Activated CD4-positive, alpha-beta T cell treated with anti-CD3 and anti-CD28 coated beads for 36 hours (primary cell): ENCODE measurements around the gene COX20. TPM values are rescaled to one million over a fixed set of nuclear protein-coding genes. Genes with fewer than 3 reads are reported as not detected.
"Not testable (repeated sequence)": the region's sequence is repeated elsewhere in the genome, so short reads cannot be mapped to it uniquely, and the experiment has no call there.

ENCODE experiments used
- ATAC-seq: fragments of 200-7000 bp; cut with Tn5 transposase; one replicate; pipeline ENCODE4 v1.10.0; 2021; ENCODE audit warnings: mild to moderate bottlenecking, moderate library complexity
- CTCF ChIA-PET: fragments of 350-600 bp; sonication (Branson Sonifier 250); formaldehyde crosslinking; loops from one replicate; lab custom pipeline; 2021; ENCODE audit warnings: antibody characterized with exemption; lab: Charles Lee
- POLR2A ChIA-PET: fragments of 350-600 bp; sonication (Branson Sonifier 250); formaldehyde crosslinking; loops from one replicate; lab custom pipeline; 2021; ENCODE audit warnings: antibody characterized with exemption, inconsistent platforms; lab: Charles Lee
- DNase-seq: peaks from one replicate; pipeline ENCODE4 v3.0.0-alpha.2; 2020
- H3K27ac Mint-ChIP-seq: one replicate; pipeline ENCODE4 v1.8.0; 2021; ENCODE audit warnings: mixed read lengths
- H3K27me3 Mint-ChIP-seq: one replicate; pipeline ENCODE4 v1.8.0; 2021; ENCODE audit warnings: mixed read lengths
- H3K36me3 Mint-ChIP-seq: one replicate; pipeline ENCODE4 v1.8.0; 2021; ENCODE audit warnings: low read depth, mixed read lengths
- H3K4me1 Mint-ChIP-seq: one replicate; pipeline ENCODE4 v1.8.0; 2021; ENCODE audit warnings: mixed read lengths
- H3K4me3 Mint-ChIP-seq: one replicate; pipeline ENCODE4 v1.8.0; 2021; ENCODE audit warnings: mild to moderate bottlenecking, moderate library complexity, mixed read lengths
- H3K9me3 Mint-ChIP-seq: one replicate; pipeline ENCODE4 v1.8.0; 2021; ENCODE audit warnings: low read depth, mixed read lengths
- intact Hi-C, 2 experiments: fragments of 100-400 bp; cut with DNase I in 1 of 2; cut with micrococcal nuclease in 1 of 2; formaldehyde crosslinking; loops; one replicate each; pipeline versions ENCODE4 v1.14.2 to v1.15.1; 2022 to 2024; cut with DNase I, micrococcal nuclease
- total RNA-seq, 2 experiments: library from RNA; stranded (reverse); gene quantifications; one replicate each; pipeline ENCODE4 v1.2.3, GENCODE V29; 2021

The COX20 gene, protein sequence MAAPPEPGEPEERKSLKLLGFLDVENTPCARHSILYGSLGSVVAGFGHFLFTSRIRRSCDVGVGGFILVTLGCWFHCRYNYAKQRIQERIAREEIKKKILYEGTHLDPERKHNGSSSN
- 10 to 100 TPM; 32.0 to 33.2 TPM for total RNA-seq

DNA sequence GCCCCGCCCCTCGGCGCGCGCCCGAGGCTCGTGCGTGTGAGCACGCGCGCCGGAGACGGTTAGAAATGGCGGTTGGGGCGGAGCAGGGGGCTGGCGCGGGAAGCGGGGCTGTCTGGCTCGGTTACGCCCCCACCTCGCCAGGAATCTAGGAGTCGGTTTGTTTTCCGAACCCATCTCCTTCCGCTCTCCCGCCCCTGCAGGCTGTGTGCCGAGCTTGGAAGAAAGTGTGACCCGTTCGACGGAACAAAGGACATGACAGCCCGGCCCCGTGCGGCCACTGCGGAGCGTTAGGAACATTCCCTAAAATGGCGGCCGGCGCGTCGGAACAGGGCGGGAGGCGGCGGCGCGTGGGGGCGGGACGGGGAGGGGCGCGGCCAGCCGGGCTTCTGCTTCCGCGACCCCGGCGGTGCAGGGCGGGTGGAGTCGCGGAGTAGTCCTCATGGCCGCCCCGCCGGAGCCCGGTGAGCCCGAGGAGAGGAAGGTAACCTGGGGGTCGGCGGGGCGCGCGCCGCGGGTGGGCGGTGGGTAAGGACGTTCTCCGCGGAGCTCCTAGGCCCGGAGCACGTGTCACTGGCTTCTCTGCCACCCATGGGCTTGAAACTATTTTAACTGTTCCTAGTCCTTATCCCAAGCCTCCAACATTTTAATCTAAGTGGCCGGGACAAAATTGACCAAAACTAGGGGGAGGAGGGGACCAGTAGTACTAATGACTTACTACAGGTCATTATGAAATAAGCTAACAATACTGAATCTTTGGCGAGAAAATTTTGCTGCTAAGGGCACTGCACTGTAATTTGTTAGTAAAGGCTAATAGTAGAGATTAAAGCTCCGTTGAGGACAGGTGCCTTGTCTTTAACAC lies at the start of gene COX20:
Gene COX20, plus strand, starts transcription at position 383 of the 859 bp plus-strand sequence. Its CDS starts 57 bp downstream, at position 440.
- peak within 1 kb of the TSS; percentile 99 for H3K27ac Mint-ChIP-seq
- H3K9me3 Mint-ChIP-seq, result no peaks in the 10 kb centered on the region
- peak within 1 kb of the TSS; percentile 80 for H3K4me3 Mint-ChIP-seq
- peaks cover 44% of the 10 kb centered on the region for H3K36me3 Mint-ChIP-seq
- intact Hi-C loops, result loop anchor here (1.0 to 10.0 kb wide), 15 partner anchors 28 to 1729 kb away; partner anchors contain the start of genes AKT3 (in 1 of the 2), CEP170 (in 1 of the 2), CNST (in 1 of the 2) and DESI2 (in 1 of the 2)
- H3K27me3 Mint-ChIP-seq, result no peaks in the 10 kb centered on the region
- ChIA-PET POLR2A (interaction anchor here (0.6 to 4.5 kb wide), 8 partner anchors 9 to 1272 kb away, joined by 3 to 74 read pairs (median 4); partner anchors contain the start of gene HNRNPU), CTCF (interaction anchor here (0.9 to 3.6 kb wide), 9 partner anchors 13 to 207 kb away, joined by 4 to 29 read pairs (median 9); partner anchors contain the start of gene HNRNPU)
- ATAC-seq (peak; percentile 60), DNase-seq (peak; percentile 92)
- H3K4me1 Mint-ChIP-seq, result peaks cover 43% of the 10 kb centered on the region

DNA sequence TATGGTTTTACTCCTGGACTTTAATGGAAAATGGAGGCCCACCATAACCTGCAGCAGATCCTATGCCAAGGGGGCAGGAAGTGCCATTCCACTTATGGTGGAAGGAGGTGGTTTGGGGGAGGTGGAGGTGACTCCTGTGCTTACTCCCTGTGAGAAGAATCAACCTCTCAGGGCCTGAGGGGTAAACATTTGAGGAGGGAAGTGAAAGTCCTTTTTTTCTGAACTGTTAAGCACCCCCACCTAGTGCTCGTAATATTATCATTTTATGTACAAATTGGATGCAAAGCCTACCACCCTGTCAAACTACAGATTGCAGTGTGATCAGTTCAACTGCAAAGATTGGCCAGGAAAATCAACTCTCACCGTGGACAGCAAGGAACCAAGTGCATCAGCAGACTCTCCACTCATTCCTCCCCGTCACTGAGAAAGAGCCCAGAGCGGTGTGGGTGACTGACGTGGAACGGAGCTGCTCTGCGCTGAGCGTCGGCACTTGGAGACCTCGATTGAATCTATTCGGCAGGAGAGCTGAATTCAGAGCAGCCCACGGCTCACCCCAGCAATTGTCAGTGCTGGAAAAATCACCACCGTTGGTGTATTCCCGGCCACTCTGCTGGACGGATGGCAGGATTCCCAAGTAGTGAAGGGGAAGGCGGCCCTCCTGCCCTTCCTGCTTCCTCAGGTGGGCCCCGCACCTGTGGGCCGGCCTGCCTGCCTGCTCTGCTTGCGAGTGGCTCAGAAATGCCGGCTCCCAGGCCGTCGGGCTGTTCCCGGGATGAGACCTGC lies 46.8 kb upstream of the COX20 start:
- Mint-ChIP-seq H3K27me3 (no peaks in the 10 kb centered on the region), H3K27ac (no peak overlapping the region), H3K4me1 (no peaks in the 10 kb centered on the region), H3K4me3 (no peak overlapping the region), H3K36me3 (no peaks in the 10 kb centered on the region), H3K9me3 (no peaks in the 10 kb centered on the region)
- ChIA-PET POLR2A (no interaction called here), CTCF (interaction anchor here (0.9 kb wide), 1 partner anchor 9 kb away, joined by 3 read pairs; no protein-coding TSS in a partner anchor)
- DNase-seq (no peak), ATAC-seq (no peak)
- intact Hi-C loops, result no loop called here

DNA sequence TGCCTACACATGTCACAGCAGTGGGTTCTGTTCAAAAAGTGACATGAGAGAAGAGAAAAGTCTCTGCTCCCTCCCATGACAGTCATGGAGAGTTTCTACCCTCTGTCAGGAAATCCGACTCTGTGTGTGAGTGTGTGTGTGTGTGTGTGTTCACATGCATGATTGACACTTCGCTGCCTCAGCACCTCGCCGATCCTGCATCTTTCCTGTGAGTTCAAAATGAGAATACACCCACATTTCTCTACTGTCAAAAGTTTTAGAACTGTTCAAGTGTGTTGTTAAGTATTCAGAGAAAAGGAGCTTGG lies 46.2 kb upstream of the COX20 start:
- no peaks in the 10 kb centered on the region for H3K27me3 Mint-ChIP-seq
- ATAC-seq, result no peak

DNA sequence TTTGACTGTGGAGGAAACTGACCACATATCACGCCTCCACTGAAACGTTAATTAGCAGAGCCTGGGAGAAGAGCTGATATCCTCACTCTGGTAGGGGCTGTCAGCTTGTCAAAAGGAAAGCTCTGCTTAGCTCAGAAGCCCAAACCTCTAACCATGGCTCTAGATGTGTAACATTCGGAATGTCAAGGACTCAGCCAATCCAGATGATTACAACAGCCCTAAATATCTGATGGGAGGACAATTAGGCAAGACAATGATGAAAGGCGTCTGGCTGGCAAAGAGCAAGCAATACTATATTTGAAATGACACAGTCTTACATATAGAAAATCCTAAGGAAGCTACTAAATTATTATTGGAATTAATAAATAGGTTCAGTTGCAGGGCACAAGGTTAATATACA lies 45.7 kb upstream of the COX20 start:
- no peak for DNase-seq
- POLR2A ChIA-PET, result no interaction called here
- H3K4me1 Mint-ChIP-seq, result no peaks in the 10 kb centered on the region
- intact Hi-C loops, result no loop called here
- no peak overlapping the region for H3K4me3 Mint-ChIP-seq
- H3K36me3 Mint-ChIP-seq, result no peaks in the 10 kb centered on the region
- no peak for ATAC-seq
- CTCF ChIA-PET, result interaction anchor here (0.9 to 1.7 kb wide), 2 partner anchors 10 to 186 kb away, joined by 3 to 4 read pairs; no protein-coding TSS in a partner anchor
- no peaks in the 10 kb centered on the region for H3K9me3 Mint-ChIP-seq
- H3K27ac Mint-ChIP-seq, result no peak overlapping the region
- no peaks in the 10 kb centered on the region for H3K27me3 Mint-ChIP-seq

More for the DNA sequence above, 46.2 kb upstream of the COX20 start:
- ChIA-PET POLR2A (no interaction called here), CTCF (interaction anchor here (0.9 kb wide), 1 partner anchor 10 kb away, joined by 3 read pairs; no protein-coding TSS in a partner anchor)
- intact Hi-C loops, result no loop called here
- Mint-ChIP-seq H3K27ac (no peak overlapping the region), H3K36me3 (no peaks in the 10 kb centered on the region), H3K4me3 (no peak overlapping the region), H3K9me3 (no peaks in the 10 kb centered on the region), H3K4me1 (no peaks in the 10 kb centered on the region)
- DNase-seq, result no peak

DNA sequence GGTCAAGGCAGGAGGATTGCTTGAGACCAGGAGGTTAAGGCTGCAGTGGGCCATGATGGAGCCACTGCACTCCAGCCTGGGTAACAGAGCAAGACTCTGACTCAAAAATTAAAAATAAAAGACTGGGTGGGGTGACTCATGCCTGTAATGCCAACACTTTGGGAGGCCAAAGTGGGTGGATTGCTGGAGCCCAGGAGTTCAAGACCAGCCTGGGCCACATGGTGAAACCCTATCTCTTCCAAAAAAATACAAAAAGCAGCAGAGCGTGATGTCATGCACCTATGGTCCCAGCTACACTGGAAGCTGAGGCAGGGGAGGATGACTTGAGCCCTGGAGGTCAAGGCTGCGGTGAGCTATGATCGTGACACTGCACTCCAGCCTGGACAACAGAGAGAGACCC lies 44.4 kb upstream of the COX20 start:
- ATAC-seq (no peak), DNase-seq (no peak)
- Mint-ChIP-seq H3K9me3 (no peaks in the 10 kb centered on the region), H3K4me1 (no peaks in the 10 kb centered on the region), H3K36me3 (no peaks in the 10 kb centered on the region), H3K27me3 (no peaks in the 10 kb centered on the region), H3K4me3 (no peak overlapping the region), H3K27ac (no peak overlapping the region)
- intact Hi-C loops, result no loop called here
- ChIA-PET CTCF (interaction anchor here (1.7 kb wide), 1 partner anchor 187 kb away, joined by 4 read pairs; no protein-coding TSS in a partner anchor), POLR2A (no interaction called here)

DNA sequence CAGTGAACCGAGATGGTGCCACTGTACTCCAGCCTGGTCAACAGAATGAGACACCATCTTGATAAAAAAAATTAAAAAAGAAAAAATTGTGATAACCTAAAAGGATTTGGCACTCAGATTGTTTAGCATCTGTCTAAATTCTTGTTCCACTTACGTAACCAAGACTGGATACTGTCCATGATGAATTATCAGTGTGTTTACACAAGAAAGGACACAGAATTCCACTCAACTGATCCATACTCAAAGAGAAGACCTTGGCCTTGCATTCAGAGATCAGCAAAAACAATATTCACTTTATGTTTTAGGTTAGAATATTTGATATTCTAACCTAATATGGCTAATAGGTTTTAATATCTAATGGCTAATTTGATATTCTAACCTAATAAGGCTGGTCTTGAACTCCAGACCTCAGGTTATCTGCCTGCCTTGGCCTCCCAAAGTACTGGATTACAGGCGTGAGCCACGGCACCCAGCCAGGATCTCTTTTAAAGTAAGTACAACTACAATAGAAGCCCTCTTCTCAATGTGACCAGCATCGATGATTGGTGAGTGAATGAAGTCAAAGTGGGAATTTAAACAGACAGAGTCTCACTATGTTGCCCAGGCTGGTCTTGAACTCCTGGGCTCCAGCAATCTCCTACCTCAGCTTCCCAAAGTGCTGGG lies 43.1 kb upstream of the COX20 start:
- DNase-seq (no peak), ATAC-seq (no peak)
- no peak overlapping the region for H3K27ac Mint-ChIP-seq
- ChIA-PET POLR2A (no interaction called here), CTCF (no interaction called here)
- no peaks in the 10 kb centered on the region for H3K4me1 Mint-ChIP-seq
- no peaks in the 10 kb centered on the region for H3K36me3 Mint-ChIP-seq
- intact Hi-C loops, result no loop called here
- H3K9me3 Mint-ChIP-seq, result no peaks in the 10 kb centered on the region
- no peaks in the 10 kb centered on the region for H3K27me3 Mint-ChIP-seq
- H3K4me3 Mint-ChIP-seq, result no peak overlapping the region

DNA sequence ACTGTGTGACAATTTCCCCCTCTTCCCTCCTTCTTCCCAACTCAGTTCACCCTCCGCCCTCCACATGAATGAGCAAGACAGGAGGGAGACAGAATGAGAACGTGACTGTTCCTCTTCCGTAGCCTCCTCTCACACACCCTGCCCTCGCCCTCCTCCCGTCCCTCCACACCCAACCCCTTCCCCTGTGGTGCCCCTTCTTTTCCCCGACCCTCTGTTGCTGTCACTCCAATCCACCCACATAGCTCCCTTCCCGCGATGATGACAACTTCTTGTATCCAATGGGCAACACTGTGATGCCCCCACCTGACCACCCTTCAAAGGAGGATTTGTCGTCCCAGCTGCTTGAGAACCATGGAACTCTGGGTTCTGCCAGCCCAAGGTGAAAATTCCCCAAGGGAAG lies 41.4 kb upstream of the COX20 start:
- H3K27ac Mint-ChIP-seq, result no peak overlapping the region
- DNase-seq, result no peak
- H3K4me1 Mint-ChIP-seq, result no peaks in the 10 kb centered on the region
- CTCF ChIA-PET, result interaction anchor here (0.6 to 6.2 kb wide), 4 partner anchors 19 to 1422 kb away, joined by 3 to 66 read pairs (median 3); no protein-coding TSS in a partner anchor
- H3K27me3 Mint-ChIP-seq, result no peaks in the 10 kb centered on the region
- H3K36me3 Mint-ChIP-seq, result no peaks in the 10 kb centered on the region
- POLR2A ChIA-PET, result no interaction called here
- no peak for ATAC-seq
- intact Hi-C loops, result no loop called here
- no peaks in the 10 kb centered on the region for H3K9me3 Mint-ChIP-seq
- H3K4me3 Mint-ChIP-seq, result no peak overlapping the region

DNA sequence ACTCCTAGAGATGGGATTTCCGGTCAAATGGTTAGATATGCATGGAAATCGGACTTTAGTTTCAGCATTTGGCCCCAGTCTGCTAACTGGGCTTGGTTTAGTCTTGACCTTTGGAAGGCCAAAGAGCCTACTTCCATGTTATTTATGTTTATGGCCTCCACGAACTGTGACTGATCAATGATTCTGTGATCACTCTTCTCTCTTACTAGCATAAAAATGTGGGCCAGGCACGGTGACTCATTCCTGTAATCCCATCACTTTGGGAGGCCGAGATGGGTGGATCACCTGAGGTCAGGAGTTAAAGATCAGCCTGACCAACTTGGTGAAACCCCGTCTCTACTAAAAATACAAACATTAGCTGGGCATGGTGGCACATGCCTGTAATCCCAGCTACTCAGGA lies 40.9 kb upstream of the COX20 start:
- POLR2A ChIA-PET, ATAC-seq, H3K36me3 Mint-ChIP-seq, H3K4me1 Mint-ChIP-seq, H3K27ac Mint-ChIP-seq, H3K27me3 Mint-ChIP-seq, H3K4me3 Mint-ChIP-seq, intact Hi-C loops, DNase-seq, H3K9me3 Mint-ChIP-seq: not testable (repeated sequence)
- CTCF ChIA-PET, result interaction anchor here (0.6 to 6.2 kb wide), 4 partner anchors 19 to 1423 kb away, joined by 3 to 66 read pairs (median 3); no protein-coding TSS in a partner anchor

DNA sequence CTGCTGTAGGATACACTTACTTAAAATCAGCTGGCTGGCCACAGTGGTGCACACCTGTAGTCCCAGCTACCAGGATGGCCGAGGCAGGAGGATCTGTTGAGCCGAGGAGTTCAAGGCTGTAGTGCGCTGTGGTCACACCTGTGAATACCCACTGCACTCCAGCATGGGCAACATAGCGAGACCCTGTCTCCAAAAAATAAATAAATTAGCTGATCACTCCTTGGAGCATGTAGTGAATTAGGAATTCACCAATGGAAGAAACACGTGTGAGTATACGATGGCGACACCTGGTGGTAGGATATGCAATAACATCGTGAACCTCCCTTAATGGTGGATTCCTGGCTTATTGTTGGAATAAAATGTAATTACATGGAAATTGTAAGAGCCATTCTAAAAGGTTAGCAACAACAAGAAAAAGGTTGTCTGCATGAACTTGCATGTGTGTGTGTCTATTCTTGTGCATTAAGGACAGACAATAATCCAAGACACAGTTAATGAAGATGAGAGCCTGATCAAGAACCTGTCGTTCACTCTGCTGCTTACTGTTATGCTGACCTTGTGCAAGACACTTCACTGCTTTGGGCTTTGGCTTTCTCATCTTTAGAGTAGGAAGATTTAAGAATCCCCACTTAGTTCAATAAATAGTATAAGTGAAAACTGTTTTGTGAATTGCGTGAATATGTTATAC lies 38.6 kb upstream of the COX20 start:
- H3K36me3 Mint-ChIP-seq, result no peaks in the 10 kb centered on the region
- no peak overlapping the region for H3K4me3 Mint-ChIP-seq
- no peak overlapping the region for H3K27ac Mint-ChIP-seq
- H3K9me3 Mint-ChIP-seq, result no peaks in the 10 kb centered on the region
- H3K27me3 Mint-ChIP-seq, result no peaks in the 10 kb centered on the region
- DNase-seq (peak; percentile 70), ATAC-seq (peak; percentile 40)
- POLR2A ChIA-PET, result interaction anchor here (0.7 kb wide), 1 partner anchor 195 kb away, joined by 3 read pairs; no protein-coding TSS in a partner anchor
- peaks cover 2% of the 10 kb centered on the region for H3K4me1 Mint-ChIP-seq
- CTCF ChIA-PET, result interaction anchor here (1.0 to 6.2 kb wide), 9 partner anchors 9 to 245 kb away, joined by 3 to 66 read pairs (median 4); no protein-coding TSS in a partner anchor
- intact Hi-C loops, result loop anchor here (1.0 to 2.0 kb wide), 2 partner anchors 142 to 194 kb away; no protein-coding TSS in a partner anchor

DNA sequence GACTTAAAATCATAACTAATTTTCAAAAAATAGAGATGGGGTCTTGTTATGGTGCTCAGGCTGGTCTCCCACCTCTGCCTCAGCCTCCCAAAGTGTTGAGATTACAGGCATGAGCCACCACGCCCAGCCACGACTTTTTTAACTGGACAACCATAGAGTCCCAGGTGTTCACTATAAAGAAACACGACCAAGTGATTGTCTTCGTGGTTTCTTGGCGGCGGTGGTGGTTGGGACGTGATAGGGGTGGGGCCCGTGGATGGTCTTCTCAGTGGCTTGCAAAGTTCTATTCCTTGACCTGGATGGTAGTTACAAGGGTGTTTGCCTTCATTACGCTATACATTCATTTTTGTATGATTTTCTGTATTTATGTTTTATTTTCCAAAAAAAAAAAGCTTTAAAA lies 34.6 kb upstream of the COX20 start:
- Mint-ChIP-seq H3K4me1 (peaks cover 2% of the 10 kb centered on the region), H3K27ac (no peak overlapping the region), H3K27me3 (no peaks in the 10 kb centered on the region), H3K4me3 (no peak overlapping the region), H3K36me3 (no peaks in the 10 kb centered on the region), H3K9me3 (no peaks in the 10 kb centered on the region)
- ChIA-PET POLR2A (no interaction called here), CTCF (interaction anchor here (0.6 to 4.8 kb wide), 17 partner anchors 12 to 354 kb away, joined by 3 to 60 read pairs (median 4); partner anchors contain the start of gene DESI2)
- ATAC-seq (peak; percentile 16), DNase-seq (no peak)
- intact Hi-C loops, result loop anchor here (1.0 to 2.0 kb wide), 2 partner anchors 34 to 241 kb away; partner anchors contain the start of gene COX20 (in 1 of the 2)
